GM23338 (cell line): Measurements from ENCODE around the gene SLC35F4. TPM values are rescaled to one million over a fixed set of nuclear protein-coding genes. Genes with fewer than 3 reads are reported as not detected.

ENCODE experiments used
- ATAC-seq: fragments of 200-7000 bp; cut with Tn5 transposase; 3 replicates; pipeline ENCODE4 v1.9.1; 2020
- DNase-seq: peaks from one replicate; pipeline ENCODE4 v3.0.0-alpha.2; 2015; ENCODE audit warnings: low spot score
- H2AFZ ChIP-seq: fragments of 200-600 bp; sonication (generic); 2 replicates; pipeline ENCODE4 v1.8.0; 2016; ENCODE audit warnings: antibody characterized with exemption, mild to moderate bottlenecking, moderate library complexity
- H3F3A ChIP-seq: fragments of 200-600 bp; sonication (generic); replicated peaks from 2 replicates; pipeline ENCODE4 v1.8.0; 2017; ENCODE audit warnings: antibody characterized with exemption, mixed run types, low read depth
- H3K27ac ChIP-seq: fragments of 200-600 bp; sonication (generic); 2 replicates; pipeline ENCODE4 v1.6.1; 2016; ENCODE audit warnings: low read depth
- H3K27me3 ChIP-seq: fragments of 200-600 bp; sonication (generic); 2 replicates; pipeline ENCODE4 v1.8.0; 2016; ENCODE audit warnings: mild to moderate bottlenecking, mixed run types, moderate library complexity; ENCODE audit not compliant: insufficient read depth
- H3K36me3 ChIP-seq: fragments of 200-600 bp; sonication (generic); 2 replicates; pipeline ENCODE4 v1.8.0; 2016; ENCODE audit warnings: mild to moderate bottlenecking; ENCODE audit not compliant: insufficient read depth
- H3K4me1 ChIP-seq: fragments of 200-600 bp; sonication (generic); 2 replicates; pipeline ENCODE4 v1.8.0; 2016; ENCODE audit warnings: mild to moderate bottlenecking, moderate library complexity; ENCODE audit not compliant: insufficient read depth
- H3K4me2 ChIP-seq: fragments of 200-600 bp; sonication (generic); 2 replicates; pipeline ENCODE4 v1.7.1; 2017; ENCODE audit warnings: mixed run types
- H3K4me3 ChIP-seq: fragments of 200-600 bp; sonication (generic); 2 replicates; pipeline ENCODE4 v1.6.1; 2016; ENCODE audit warnings: mixed run types
- H3K79me2 ChIP-seq: fragments of 200-600 bp; sonication (generic); replicated peaks from 2 replicates; pipeline ENCODE4 v1.8.0; 2017; ENCODE audit warnings: mild to moderate bottlenecking; ENCODE audit not compliant: insufficient read depth
- H3K9me2 ChIP-seq: fragments of 200-600 bp; sonication (generic); 2 replicates; pipeline ENCODE4 v1.8.0; 2017; ENCODE audit not compliant: insufficient read depth
- H4K20me1 ChIP-seq: fragments of 200-600 bp; sonication (generic); replicated peaks from 2 replicates; pipeline ENCODE4 v1.8.0; 2017; ENCODE audit warnings: mild to moderate bottlenecking; ENCODE audit not compliant: insufficient read depth
- H3K27ac Mint-ChIP-seq: 2 replicates; pipeline ENCODE4 v1.8.0; 2020; ENCODE audit warnings: inconsistent platforms, mild to moderate bottlenecking, moderate library complexity, mixed read lengths
- H3K27me3 Mint-ChIP-seq: 3 replicates; pipeline ENCODE4 v1.8.0; 2022; ENCODE audit warnings: low read depth, mild to moderate bottlenecking, moderate library complexity, mixed read lengths, inconsistent platforms; ENCODE audit not compliant: insufficient read depth, poor library complexity
- H3K36me3 Mint-ChIP-seq: 3 replicates; pipeline ENCODE4 v1.8.0; 2021; ENCODE audit warnings: low read depth, mild to moderate bottlenecking, inconsistent platforms, moderate library complexity, mixed read lengths
- H3K4me1 Mint-ChIP-seq: 3 replicates; pipeline ENCODE4 v1.8.0; 2020; ENCODE audit warnings: mild to moderate bottlenecking, inconsistent platforms, mixed read lengths
- H3K4me3 Mint-ChIP-seq: 3 replicates; pipeline ENCODE4 v1.8.0; 2021; ENCODE audit warnings: moderate library complexity, mild to moderate bottlenecking, inconsistent platforms, mixed read lengths
- H3K9me3 Mint-ChIP-seq: 3 replicates; pipeline ENCODE4 v1.8.0; 2020; ENCODE audit warnings: moderate library complexity, mild to moderate bottlenecking, inconsistent platforms, mixed read lengths
- EZH2 ChIP-seq: fragments of 200-600 bp; sonication (generic); IDR thresholded peaks from one replicate; pipeline ENCODE4 v1.8.0; 2017; ENCODE audit warnings: antibody characterized with exemption, mild to moderate bottlenecking, low read depth; ENCODE audit not compliant: unreplicated experiment
- REST ChIP-seq: IDR thresholded peaks from one replicate; pipeline ENCODE4 v1.6.1; 2018; ENCODE audit warnings: antibody characterized with exemption; ENCODE audit not compliant: unreplicated experiment
- ZNF114 ChIP-seq: fragments of 250-450 bp; sonication (Bioruptor Pico); IDR thresholded peaks from 2 replicates; pipeline ENCODE4 v1.5.0; 2020; ENCODE audit warnings: mild to moderate bottlenecking, moderate library complexity
- polyA plus RNA-seq: library from polyadenylated mRNA; unstranded; fragments of >200 nt; fragmentation: Nextera tagmentation; extraction: Ambion mirVana; gene quantifications from 2 replicates; pipeline ENCODE4 v1.2.1, GENCODE V29; 2016
- total RNA-seq: library from RNA; depleted of rRNA; stranded (reverse); fragments of >200 nt; shearing (Covaris generic); gene quantifications from 2 replicates; pipeline ENCODE4 v1.2.3, GENCODE V29; 2014
- TF ChIP-seq, protein P1 (sequence below): IDR thresholded peaks from 2 replicates; pipeline ENCODE4 v1.6.1; 2016; ENCODE audit warnings: antibody characterized with exemption

SLC35F4 gene
- total and polyA plus RNA-seq, 2 experiments from 2014 or later, result 0.10 TPM; not detected in 1

- Histone ChIP-seq H4K20me1 (no peaks in the 10 kb centered on the region), H3K27ac (no peak overlapping the region), H3K9me2 (no peaks in the 10 kb centered on the region; the same call in 1 of the 2 replicates), H3K27me3 (no peaks in the 10 kb centered on the region), H3F3A (no peaks in the 10 kb centered on the region), H3K79me2 (no peaks in the 10 kb centered on the region), H3K4me3 (no peak overlapping the region), H3K4me2 (no peak overlapping the region), H2AFZ (no peak overlapping the region), H3K4me1 (0 out of 2 replicates have a peak, but pooled peaks cover 3% of the 10 kb centered on the region), H3K36me3 (no peaks in the 10 kb centered on the region)
- Mint-ChIP-seq H3K27me3 (no peaks in the 10 kb centered on the region), H3K4me3 (no peak overlapping the region), H3K27ac (no peak overlapping the region), H3K4me1 (no peaks in the 10 kb centered on the region), H3K9me3 (no peaks in the 10 kb centered on the region), H3K36me3 (no peaks in the 10 kb centered on the region)
- TF ChIP-seq, protein P1, sequence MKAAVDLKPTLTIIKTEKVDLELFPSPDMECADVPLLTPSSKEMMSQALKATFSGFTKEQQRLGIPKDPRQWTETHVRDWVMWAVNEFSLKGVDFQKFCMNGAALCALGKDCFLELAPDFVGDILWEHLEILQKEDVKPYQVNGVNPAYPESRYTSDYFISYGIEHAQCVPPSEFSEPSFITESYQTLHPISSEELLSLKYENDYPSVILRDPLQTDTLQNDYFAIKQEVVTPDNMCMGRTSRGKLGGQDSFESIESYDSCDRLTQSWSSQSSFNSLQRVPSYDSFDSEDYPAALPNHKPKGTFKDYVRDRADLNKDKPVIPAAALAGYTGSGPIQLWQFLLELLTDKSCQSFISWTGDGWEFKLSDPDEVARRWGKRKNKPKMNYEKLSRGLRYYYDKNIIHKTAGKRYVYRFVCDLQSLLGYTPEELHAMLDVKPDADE, result no peak
- no peak for TF ChIP-seq ZNF114 (CRISPR knock-in tag)
- no peak for TF ChIP-seq REST
- no peak for DNase-seq
- no peak for ATAC-seq
Measured at GRCh38 chr14:57609192-57610075, 256.5 kb downstream of the SLC35F4 start.

- no peaks in the 10 kb centered on the region; the same call in 1 of the 2 replicates for H3K9me2 ChIP-seq
- H3K4me3 Mint-ChIP-seq, result no peak overlapping the region
- H3K79me2 ChIP-seq, result no peaks in the 10 kb centered on the region
- H3K36me3 ChIP-seq, result no peaks in the 10 kb centered on the region
- no peak overlapping the region for H3K4me3 ChIP-seq
- H3K27me3 ChIP-seq, result no peaks in the 10 kb centered on the region
- H3K27me3 Mint-ChIP-seq, result no peaks in the 10 kb centered on the region
- no peak overlapping the region for H2AFZ ChIP-seq
- H3K36me3 Mint-ChIP-seq, result no peaks in the 10 kb centered on the region
- TF ChIP-seq, protein P1, result no peak
- no peak for TF ChIP-seq EZH2
- no peaks in the 10 kb centered on the region for H4K20me1 ChIP-seq
- no peaks in the 10 kb centered on the region for H3K4me1 Mint-ChIP-seq
- H3K9me3 Mint-ChIP-seq, result no peaks in the 10 kb centered on the region
- DNase-seq (no peak), ATAC-seq (no peak)
- no peak overlapping the region for H3K4me2 ChIP-seq
- no peaks in the 10 kb centered on the region for H3F3A ChIP-seq
- H3K27ac ChIP-seq, result no peak overlapping the region
- H3K4me1 ChIP-seq, result 0 out of 2 replicates have a peak, but pooled peaks cover 3% of the 10 kb centered on the region
- no peak overlapping the region for H3K27ac Mint-ChIP-seq
Measured at GRCh38 chr14:57607086-57607485, 258.8 kb downstream of the SLC35F4 start.
